H9 (cell line): ENCODE data around the gene ST6GALNAC6. TPM values are rescaled to one million over a fixed set of nuclear protein-coding genes. Genes with fewer than 3 reads are reported as not detected.

Experiments used
- DNase-seq: peaks from one replicate; pipeline ENCODE4 v3.0.0-alpha.2; 2017
- H2AFZ ChIP-seq: one replicate; pipeline ENCODE4 v1.6.1; 2013; ENCODE audit warnings: mild to moderate bottlenecking, low read length, control low read depth, moderate library complexity
- H2AK5ac ChIP-seq: 2 replicates; pipeline ENCODE4 v1.6.1; 2013; ENCODE audit warnings: low read length, control low read depth, mixed read lengths; ENCODE audit not compliant: insufficient read length
- H2BK120ac ChIP-seq: one replicate; pipeline ENCODE4 v1.6.1; 2013; ENCODE audit warnings: low read depth, mild to moderate bottlenecking, low read length, control low read depth, inconsistent platforms; ENCODE audit not compliant: poor library complexity, severe bottlenecking
- H2BK12ac ChIP-seq: 2 replicates; pipeline ENCODE4 v1.6.1; 2013; ENCODE audit warnings: low read length, control low read depth, mixed read lengths, low read depth; ENCODE audit not compliant: insufficient read length
- H2BK15ac ChIP-seq: 2 replicates; pipeline ENCODE4 v1.6.1; 2013; ENCODE audit warnings: low read depth, low read length, control low read depth
- H2BK20ac ChIP-seq: one replicate; pipeline ENCODE4 v1.6.1; 2013; ENCODE audit warnings: low read depth, mild to moderate bottlenecking, low read length, control low read depth, inconsistent platforms; ENCODE audit not compliant: poor library complexity, severe bottlenecking
- H2BK5ac ChIP-seq: 2 replicates; pipeline ENCODE4 v1.6.1; 2013; ENCODE audit warnings: low read length, control low read depth, mixed read lengths; ENCODE audit not compliant: insufficient read length
- H3K14ac ChIP-seq: 2 replicates; pipeline ENCODE4 v1.6.1; 2013; ENCODE audit warnings: low read length, control low read depth; ENCODE audit not compliant: insufficient read depth
- H3K18ac ChIP-seq: 2 replicates; pipeline ENCODE4 v1.6.1; 2013; ENCODE audit warnings: low read depth, mild to moderate bottlenecking, mixed read lengths, low read length, control low read depth; ENCODE audit not compliant: insufficient read length
- H3K23ac ChIP-seq: 2 replicates; pipeline ENCODE4 v1.6.1; 2013; ENCODE audit warnings: low read length, control low read depth, mixed read lengths, low read depth; ENCODE audit not compliant: insufficient read length
- H3K23me2 ChIP-seq: 2 replicates; pipeline ENCODE4 v1.6.1; 2013; ENCODE audit warnings: low read depth, mild to moderate bottlenecking, mixed read lengths, low read length, control low read depth; ENCODE audit not compliant: insufficient read length, poor library complexity, severe bottlenecking
- H3K27ac ChIP-seq: 2 replicates; pipeline ENCODE4 v1.5.1; 2013; ENCODE audit warnings: low read length, control low read depth, mixed read lengths, low read depth; ENCODE audit not compliant: insufficient read length
- H3K27me3 ChIP-seq: 2 replicates; pipeline ENCODE4 v1.6.1; 2013; ENCODE audit warnings: low read length, control low read depth, inconsistent platforms; ENCODE audit not compliant: insufficient read depth
- H3K4ac ChIP-seq: 2 replicates; pipeline ENCODE4 v1.6.1; 2013; ENCODE audit warnings: low read depth, mild to moderate bottlenecking, control low read depth, inconsistent platforms, low read length, moderate library complexity
- H3K4me1 ChIP-seq: 2 replicates; pipeline ENCODE4 v1.6.1; 2013; ENCODE audit warnings: low read length, control low read depth, inconsistent platforms; ENCODE audit not compliant: insufficient read depth
- H3K4me2 ChIP-seq: 2 replicates; pipeline ENCODE4 v1.6.1; 2013; ENCODE audit warnings: low read length, control low read depth, mixed read lengths; ENCODE audit not compliant: insufficient read length, insufficient read depth
- H3K56ac ChIP-seq: 2 replicates; pipeline ENCODE4 v1.6.1; 2013; ENCODE audit warnings: low read depth, mild to moderate bottlenecking, mixed read lengths, low read length, control low read depth; ENCODE audit not compliant: insufficient read length
- H3K79me1 ChIP-seq: 2 replicates; pipeline ENCODE4 v1.6.1; 2013; ENCODE audit warnings: low read depth, mild to moderate bottlenecking, moderate library complexity, low read length, control low read depth, inconsistent platforms; ENCODE audit not compliant: insufficient read depth, poor library complexity, severe bottlenecking
- H3K79me2 ChIP-seq: 2 replicates; pipeline ENCODE4 v1.6.1; 2013; ENCODE audit warnings: low read length, control low read depth, inconsistent platforms; ENCODE audit not compliant: insufficient read depth
- H3K9ac ChIP-seq: 2 replicates; pipeline ENCODE4 v1.6.1; 2013; ENCODE audit warnings: low read length, control low read depth, mixed read lengths; ENCODE audit not compliant: insufficient read length; ENCODE audit errors: extremely low read depth
- H3K9me3 ChIP-seq: one replicate; pipeline ENCODE4 v1.6.1; 2013; ENCODE audit warnings: low read depth, low read length, inconsistent platforms; ENCODE audit not compliant: control insufficient read depth
- H3T11ph ChIP-seq: one replicate; pipeline ENCODE4 v1.6.1; 2013; ENCODE audit warnings: mild to moderate bottlenecking, low read length, control low read depth, inconsistent platforms
- H4K20me1 ChIP-seq: one replicate; pipeline ENCODE4 v1.6.1; 2013; ENCODE audit not compliant: control insufficient read depth, insufficient read length, insufficient read depth
- H4K5ac ChIP-seq: 2 replicates; pipeline ENCODE4 v1.6.1; 2013; ENCODE audit warnings: low read depth, mild to moderate bottlenecking, mixed read lengths, low read length, control low read depth; ENCODE audit not compliant: insufficient read length
- H4K8ac ChIP-seq: replicated peaks from 2 replicates; pipeline ENCODE4 v1.6.1; 2013; ENCODE audit warnings: low read length, control low read depth, mixed read lengths, low read depth; ENCODE audit not compliant: insufficient read length
- H4K91ac ChIP-seq: 2 replicates; pipeline ENCODE4 v1.6.1; 2013; ENCODE audit warnings: low read depth, mild to moderate bottlenecking, moderate library complexity, mixed read lengths, low read length, control low read depth; ENCODE audit not compliant: insufficient read length
- H3K27ac Mint-ChIP-seq, 3 experiments: 2 replicates in 2 of 3; 3 replicates in 1 of 3; pipeline ENCODE4 v1.8.0; 2020 to 2021; ENCODE audit warnings: mixed read lengths in 3 of 3, mild to moderate bottlenecking in 1 of 3, moderate library complexity in 1 of 3
- H3K27me3 Mint-ChIP-seq: 2 replicates; pipeline ENCODE4 v1.8.0; 2021; ENCODE audit warnings: low read depth, mild to moderate bottlenecking, moderate library complexity, mixed read lengths
- H3K36me3 Mint-ChIP-seq, 3 experiments: 2 replicates in 2 of 3; 3 replicates in 1 of 3; pipeline ENCODE4 v1.8.0; 2020 to 2021; ENCODE audit warnings: low read depth in 3 of 3, mixed read lengths in 3 of 3; ENCODE audit not compliant: insufficient read depth in 1 of 3
- H3K4me1 Mint-ChIP-seq, 2 experiments: 2 replicates each; pipeline ENCODE4 v1.8.0; 2020; ENCODE audit warnings: mixed read lengths in 2 of 2
- H3K4me3 Mint-ChIP-seq, 2 experiments: 2 replicates in 1 of 2; 3 replicates in 1 of 2; pipeline ENCODE4 v1.8.0; 2020 to 2021; ENCODE audit warnings: mild to moderate bottlenecking in 2 of 2, mixed read lengths in 2 of 2, moderate library complexity in 1 of 2
- H3K9me3 Mint-ChIP-seq, 2 experiments: 2 replicates in 1 of 2; 3 replicates in 1 of 2; pipeline ENCODE4 v1.8.0; 2020; ENCODE audit warnings: mild to moderate bottlenecking in 2 of 2, mixed read lengths in 2 of 2, moderate library complexity in 1 of 2
- CTCF ChIP-seq: fragments of 200-600 bp; sonication (generic); conservative IDR thresholded peaks from 3 replicates; pipeline ENCODE4 v1.8.0; 2021; ENCODE audit warnings: antibody characterized with exemption, mild to moderate bottlenecking
- WGBS: extraction: QIAGEN DNeasy Blood & Tissue Kit; methylation state at CpG from one replicate; pipeline ENCODE4 v1.1.7; 2013; ENCODE audit warnings: missing lambda C conversion rate, low lambda C conversion rate, mixed read lengths; ENCODE audit not compliant: insufficient read length; ENCODE audit errors: extremely low coverage; 5-methylcytosine and 5-hydroxymethylcytosine counted together
- total RNA-seq: library from RNA; stranded (reverse); gene quantifications from 2 replicates; pipeline ENCODE4 v1.2.1, GENCODE V29; 2021

Gene ST6GALNAC6
- total RNA-seq, 1 experiment from 2014 or later, result 29.8 TPM

DNA sequence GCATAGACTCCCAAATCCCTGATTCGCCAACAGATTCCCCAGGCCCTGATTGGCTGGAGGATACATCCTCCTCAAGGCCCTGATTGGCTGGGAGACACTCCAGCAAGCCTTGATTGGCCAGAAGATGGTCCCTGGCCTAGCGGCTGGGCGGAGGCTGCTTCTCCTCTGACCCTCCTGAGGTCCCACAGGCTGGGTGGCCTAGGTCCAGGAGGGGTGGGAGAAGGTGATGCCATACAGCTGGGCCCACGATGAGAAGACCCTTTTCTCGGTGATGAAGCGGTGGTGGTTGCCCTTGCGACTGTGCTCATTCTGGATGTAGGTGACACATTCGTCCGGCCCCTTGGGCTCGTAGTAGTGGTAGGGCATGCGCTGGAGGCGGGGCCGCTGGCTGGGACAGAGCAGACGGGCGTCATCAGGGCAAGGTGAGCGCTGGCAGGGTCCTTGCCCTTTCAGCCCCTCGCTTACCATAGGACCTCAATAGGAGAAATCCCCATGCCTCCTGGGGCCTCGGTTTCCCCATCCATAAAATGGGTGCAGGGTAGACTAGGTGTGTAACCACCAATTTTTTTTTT lies 12.9 kb downstream of the ST6GALNAC6 start:
- peaks cover 7 to 42% (median 39%) of the 10 kb centered on the region in 3 experiments; a peak in 6 of 7 replicates for H3K36me3 Mint-ChIP-seq
- no peaks in the 10 kb centered on the region for H3K4me1 ChIP-seq

More for the DNA sequence above, 12.9 kb downstream of the ST6GALNAC6 start:
- Histone ChIP-seq H3K4me2 (no peak overlapping the region), H4K8ac (no peak overlapping the region), H3K18ac (no peak overlapping the region), H3K14ac (no peak overlapping the region), H2BK15ac (no peak overlapping the region), H4K20me1 (no peaks in the 10 kb centered on the region), H2BK120ac (no peak overlapping the region), H2BK12ac (no peak overlapping the region), H3K9me3 (no peaks in the 10 kb centered on the region), H4K91ac (no peak overlapping the region), H3K27ac (no peak overlapping the region), H3K27me3 (no peaks in the 10 kb centered on the region), H3K23me2 (no peaks in the 10 kb centered on the region), H3K79me1 (no peaks in the 10 kb centered on the region), H2AFZ (no peak overlapping the region), H4K5ac (no peak overlapping the region), H3K23ac (no peak overlapping the region), H2BK20ac (no peak overlapping the region), H3K56ac (no peak overlapping the region), H3K79me2 (no peaks in the 10 kb centered on the region), H2BK5ac (no peak overlapping the region), H3K4ac (no peak overlapping the region), H3T11ph (no peak overlapping the region), H2AK5ac (no peak overlapping the region), H3K9ac (no peak overlapping the region)
- WGBS, result no CpG with 5 or more reads among the region's 18 CpGs
- Mint-ChIP-seq H3K27ac (peak overlapping the region in 1 of 3 experiments; percentile 40; a peak in 3 of 7 replicates), H3K4me1 (peaks cover 6 to 20% of the 10 kb centered on the region in 2 experiments; a peak in 3 of 4 replicates), H3K9me3 (no peaks in the 10 kb centered on the region; a peak in 1 of 5 replicates), H3K4me3 (no peak overlapping the region), H3K27me3 (no peaks in the 10 kb centered on the region; the same call in 1 of the 2 replicates)
- DNase-seq, result no peak
- TF ChIP-seq CTCF, result no peak
